HG03457 (cell line): ENCODE results near the gene KLK7.

Experiments
- ATAC-seq: cut with Tn5 transposase; IDR thresholded peaks from one replicate; pipeline ENCODE4 v1.9.1; 2021; ENCODE audit warnings: moderate number of reproducible peaks; ENCODE audit not compliant: unreplicated experiment

The KLK7 gene

GRCh38 chr19:50983625-50984292 lies at the start of gene KLK7:
Gene KLK7, minus strand, starts transcription at chr19:50983917. Its CDS starts 1,518 bp downstream, at chr19:50982399.
- no peak for ATAC-seq

GRCh38 chr19:51031880-51032225 lies 48.1 kb upstream of the KLK7 start:
- ATAC-seq, result no peak

GRCh38 chr19:51031220-51031879 lies 47.6 kb upstream of the KLK7 start:
- ATAC-seq, result no peak

GRCh38 chr19:51030631-51031030 lies 46.9 kb upstream of the KLK7 start:
- ATAC-seq, result no peak

GRCh38 chr19:51029718-51030117 lies 46.0 kb upstream of the KLK7 start:
- ATAC-seq, result no peak

- no peak for ATAC-seq
Observed at GRCh38 chr19:51027873-51028272, 44.2 kb upstream of the KLK7 start.

GRCh38 chr19:51027126-51027806 lies 43.5 kb upstream of the KLK7 start:
- ATAC-seq, result no peak

GRCh38 chr19:51026554-51026831 lies 42.8 kb upstream of the KLK7 start, which contains the start of gene KLK11:
Gene KLK11, minus strand, starts transcription at chr19:51026616. Its CDS starts 985 bp downstream, at chr19:51025631.
- ATAC-seq, result no peak

- ATAC-seq, result no peak
Observed at GRCh38 chr19:51025809-51026553, 42.3 kb upstream of the KLK7 start.

GRCh38 chr19:51025401-51025800 lies 41.7 kb upstream of the KLK7 start:
- ATAC-seq, result no peak

- ATAC-seq, result no peak
Observed at GRCh38 chr19:51024924-51025323, 41.2 kb upstream of the KLK7 start.

- no peak for ATAC-seq
Observed at GRCh38 chr19:51023946-51024345, 40.2 kb upstream of the KLK7 start.

GRCh38 chr19:51022526-51022925 lies 38.8 kb upstream of the KLK7 start:
- ATAC-seq, result no peak

- ATAC-seq, result no peak
Observed at GRCh38 chr19:51020988-51021651, 37.4 kb upstream of the KLK7 start.

GRCh38 chr19:51019544-51019925 lies 35.8 kb upstream of the KLK7 start, which contains the start of gene KLK10:
Gene KLK10, minus strand, starts transcription at chr19:51019709. Its CDS starts 579 bp downstream, at chr19:51019130.
- no peak for ATAC-seq

GRCh38 chr19:51018745-51019543 lies 35.2 kb upstream of the KLK7 start:
- ATAC-seq, result no peak

GRCh38 chr19:51016798-51017683 lies 33.3 kb upstream of the KLK7 start:
- ATAC-seq, result no peak

- no peak for ATAC-seq
Observed at GRCh38 chr19:51015691-51016267, 32.1 kb upstream of the KLK7 start.

- ATAC-seq, result no peak
Observed at GRCh38 chr19:51014242-51014641, 30.5 kb upstream of the KLK7 start.
